WTC11 (cell line): ENCODE data around the gene APOD. TPM values are rescaled to one million over a fixed set of nuclear protein-coding genes. Genes with fewer than 3 reads are reported as not detected.

Experiments
- ATAC-seq: fragments of 200-7000 bp; cut with Tn5 transposase; 2 replicates; pipeline ENCODE4 v1.10.0; 2021; ENCODE audit warnings: mild to moderate bottlenecking, moderate library complexity
- CTCF ChIA-PET: fragments of 300-600 bp; sonication (Branson Sonifier 250); formaldehyde crosslinking; loops from one replicate; lab custom pipeline; 2021; ENCODE audit warnings: antibody characterized with exemption; lab: Charles Lee
- POLR2A ChIA-PET: fragments of 350-600 bp; sonication (Branson Sonifier 250); formaldehyde crosslinking; loops from one replicate; lab custom pipeline; 2021; ENCODE audit warnings: antibody characterized with exemption; lab: Charles Lee
- DNase-seq: peaks from one replicate; pipeline ENCODE4 v3.0.0; 2021; ENCODE audit warnings: low spot score
- H3K27ac Mint-ChIP-seq: 2 replicates; pipeline ENCODE4 v1.8.0; 2021; ENCODE audit warnings: mixed read lengths
- H3K27me3 Mint-ChIP-seq: 2 replicates; pipeline ENCODE4 v1.8.0; 2021; ENCODE audit warnings: low read depth, mild to moderate bottlenecking, moderate library complexity, mixed read lengths
- H3K36me3 Mint-ChIP-seq: 2 replicates; pipeline ENCODE4 v1.8.0; 2021; ENCODE audit warnings: mixed read lengths
- H3K4me1 Mint-ChIP-seq: 2 replicates; pipeline ENCODE4 v1.8.0; 2022; ENCODE audit warnings: mixed read lengths
- H3K4me3 Mint-ChIP-seq: 2 replicates; pipeline ENCODE4 v1.8.0; 2021; ENCODE audit warnings: mild to moderate bottlenecking, moderate library complexity, mixed read lengths
- H3K9me3 Mint-ChIP-seq: 2 replicates; pipeline ENCODE4 v1.8.0; 2021; ENCODE audit warnings: mixed read lengths
- AFF4 ChIP-seq: sonication (generic); formaldehyde crosslinking; IDR thresholded peaks from 2 replicates; pipeline ENCODE4 v1.8.1; 2023; ENCODE audit warnings: mild to moderate bottlenecking, missing genetic modification reagents, borderline replicate concordance
- ATF3 ChIP-seq: sonication (generic); formaldehyde crosslinking; conservative IDR thresholded peaks from 2 replicates; pipeline ENCODE4 v1.8.1; 2022; ENCODE audit warnings: mild to moderate bottlenecking, missing genetic modification reagents
- CREM ChIP-seq: sonication (generic); formaldehyde crosslinking; IDR thresholded peaks from 2 replicates; pipeline ENCODE4 v1.8.1; 2022; ENCODE audit warnings: mild to moderate bottlenecking, missing genetic modification reagents, moderate library complexity
- EMX1 ChIP-seq: fragments of 250-450 bp; sonication (Bioruptor Pico); IDR thresholded peaks from 2 replicates; pipeline ENCODE4 v1.8.0; 2021; ENCODE audit warnings: mild to moderate bottlenecking
- FOXP1 ChIP-seq: sonication (generic); formaldehyde crosslinking; IDR thresholded peaks from 2 replicates; pipeline ENCODE4 v1.8.0; 2022; ENCODE audit warnings: missing genetic modification reagents, mild to moderate bottlenecking, moderate library complexity, borderline replicate concordance
- FOXP4 ChIP-seq: sonication (generic); formaldehyde crosslinking; IDR thresholded peaks from 2 replicates; pipeline ENCODE4 v1.8.0; 2022; ENCODE audit warnings: mild to moderate bottlenecking, missing genetic modification reagents
- GABPB1 ChIP-seq: sonication (generic); formaldehyde crosslinking; IDR thresholded peaks from 2 replicates; pipeline ENCODE4 v1.8.1; 2023; ENCODE audit warnings: mild to moderate bottlenecking, missing genetic modification reagents
- HMGA2 ChIP-seq: fragments of 250-450 bp; sonication (Bioruptor Pico); IDR thresholded peaks from 2 replicates; pipeline ENCODE4 v1.4.0; 2021; ENCODE audit warnings: mild to moderate bottlenecking, moderate library complexity
- IRF1 ChIP-seq: sonication (generic); formaldehyde crosslinking; IDR thresholded peaks from 2 replicates; pipeline ENCODE4 v1.8.0; 2023; ENCODE audit warnings: missing genetic modification reagents
- KAT7 ChIP-seq: sonication (generic); formaldehyde crosslinking; IDR thresholded peaks from 2 replicates; pipeline ENCODE4 v1.8.1; 2023; ENCODE audit warnings: missing genetic modification reagents, mild to moderate bottlenecking, borderline replicate concordance
- NFATC4 ChIP-seq: fragments of 250-450 bp; sonication (Bioruptor Pico); IDR thresholded peaks from 2 replicates; pipeline ENCODE4 v1.9.0; 2021; ENCODE audit warnings: mild to moderate bottlenecking
- SMAD4 ChIP-seq: sonication (generic); formaldehyde crosslinking; IDR thresholded peaks from 2 replicates; pipeline ENCODE4 v1.8.0; 2022; ENCODE audit warnings: mild to moderate bottlenecking, missing genetic modification reagents
- SOX15 ChIP-seq: fragments of 250-450 bp; sonication (Bioruptor Pico); IDR thresholded peaks from 2 replicates; pipeline ENCODE4 v1.9.0; 2021; ENCODE audit warnings: mild to moderate bottlenecking
- USF1 ChIP-seq: sonication (generic); formaldehyde crosslinking; IDR thresholded peaks from 2 replicates; pipeline ENCODE4 v1.8.0; 2022; ENCODE audit warnings: mild to moderate bottlenecking, missing genetic modification reagents
- ZNF138 ChIP-seq: sonication (generic); formaldehyde crosslinking; conservative IDR thresholded peaks from 2 replicates; pipeline ENCODE4 v1.8.1; 2022; ENCODE audit warnings: mild to moderate bottlenecking, moderate library complexity, missing genetic modification reagents
- ZNF232 ChIP-seq: sonication (generic); formaldehyde crosslinking; IDR thresholded peaks from 2 replicates; pipeline ENCODE4 v1.8.0; 2022; ENCODE audit warnings: mild to moderate bottlenecking, missing genetic modification reagents
- ZNF263 ChIP-seq: sonication (generic); formaldehyde crosslinking; IDR thresholded peaks from 2 replicates; pipeline ENCODE4 v1.8.1; 2022; ENCODE audit warnings: low read depth, mild to moderate bottlenecking, moderate library complexity, missing genetic modification reagents
- ZNF317 ChIP-seq: sonication (generic); formaldehyde crosslinking; IDR thresholded peaks from 2 replicates; pipeline ENCODE4 v1.8.1; 2023; ENCODE audit warnings: low read depth, mild to moderate bottlenecking, moderate library complexity, missing genetic modification reagents, borderline replicate concordance
- ZNF671 ChIP-seq: fragments of 250-450 bp; sonication (Bioruptor Pico); IDR thresholded peaks from 2 replicates; pipeline ENCODE4 v1.8.0; 2021; ENCODE audit warnings: mild to moderate bottlenecking
- total RNA-seq: library from RNA; stranded (reverse); gene quantifications from 3 replicates; pipeline ENCODE4 v1.2.3, GENCODE V29; 2021

The APOD gene
- total RNA-seq, 1 experiment from 2014 or later = not detected

GRCh38 chr3:195578565-195578964 is 5.2 kb downstream of the APOD start:
- no peaks in the 10 kb centered on the region for H3K27me3 Mint-ChIP-seq
- no peaks in the 10 kb centered on the region for H3K36me3 Mint-ChIP-seq
- no peak for DNase-seq
- no peak overlapping the region for H3K27ac Mint-ChIP-seq
- peaks cover 8% of the 10 kb centered on the region for H3K4me1 Mint-ChIP-seq
- peaks cover 4% of the 10 kb centered on the region; the same call in 1 of the 2 replicates for H3K9me3 Mint-ChIP-seq
- H3K4me3 Mint-ChIP-seq = no peak overlapping the region
- ChIA-PET POLR2A (no interaction called here), CTCF (interaction anchor here (0.8 to 1.2 kb wide), 3 partner anchors 20 to 169 kb away, joined by 3 to 4 read pairs (median 4); no protein-coding TSS in a partner anchor)
- no peak for TF ChIP-seq ATF3 (CRISPR knock-in tag)
- TF ChIP-seq, all 79 proteins: peak for 0
- ATAC-seq = no peak

- no peak for DNase-seq
- TF ChIP-seq ZNF263 (no peak), HMGA2 (no peak), SMAD4 (CRISPR knock-in tag) (no peak), NFATC4 (CRISPR knock-in tag) (no peak), IRF1 (CRISPR knock-in tag) (no peak), ATF3 (CRISPR knock-in tag) (no peak), KAT7 (CRISPR knock-in tag) (no peak), EMX1 (no peak), ZNF671 (CRISPR knock-in tag) (no peak), SOX15 (no peak), ZNF317 (no peak), ZNF232 (CRISPR knock-in tag) (no peak), FOXP4 (no peak), CREM (CRISPR knock-in tag) (no peak), GABPB1 (CRISPR knock-in tag) (no peak), ZNF138 (no peak), USF1 (CRISPR knock-in tag) (no peak)
- Mint-ChIP-seq H3K4me3 (no peak overlapping the region), H3K4me1 (peaks cover 9% of the 10 kb centered on the region), H3K27ac (no peak overlapping the region), H3K36me3 (no peaks in the 10 kb centered on the region), H3K9me3 (peaks cover 4% of the 10 kb centered on the region; the same call in 1 of the 2 replicates), H3K27me3 (no peaks in the 10 kb centered on the region; the same call in 1 of the 2 replicates)
- ATAC-seq = no peak
- CTCF ChIA-PET = interaction anchor here (0.8 to 1.2 kb wide), 3 partner anchors 19 to 170 kb away, joined by 3 to 4 read pairs (median 4); no protein-coding TSS in a partner anchor
- POLR2A ChIA-PET = no interaction called here
These were observed 6.0 kb downstream of the APOD start for GRCh38 chr3:195577645-195578177.

- CTCF ChIA-PET = no interaction called here
- Mint-ChIP-seq H3K9me3 (peaks cover 4% of the 10 kb centered on the region; the same call in 1 of the 2 replicates), H3K4me1 (peaks cover 9% of the 10 kb centered on the region), H3K27ac (no peak overlapping the region), H3K4me3 (no peak overlapping the region), H3K27me3 (no peaks in the 10 kb centered on the region; the same call in 1 of the 2 replicates), H3K36me3 (no peaks in the 10 kb centered on the region)
- POLR2A ChIA-PET = no interaction called here
- DNase-seq = no peak
- no peak for TF ChIP-seq AFF4
- no peak for TF ChIP-seq FOXP1 (CRISPR knock-in tag)
- TF ChIP-seq KAT7 (CRISPR knock-in tag) = no peak
- no peak for ATAC-seq
These were observed 9.0 kb downstream of the APOD start for GRCh38 chr3:195574497-195575304.
